ENCODE results near the gene NRXN3. TPM values are rescaled to one million over a fixed set of nuclear protein-coding genes. Genes with fewer than 3 reads are reported as not detected.

Gene NRXN3
- total RNA-seq, 2 experiments from 2014 or later: not detected

- Histone ChIP-seq H3K36me3 (ENCODE audit: insufficient read depth, low read length) (no peaks in the 10 kb centered on the region), H3K4me3 (ENCODE audit: low read depth, low read length, poor library complexity, severe bottlenecking) (no peak overlapping the region), H3K4me2 (ENCODE audit: low read length) (no peak overlapping the region), H3K9me2 (ENCODE audit: insufficient read depth, low read length) (no peaks in the 10 kb centered on the region), H3K4me1 (ENCODE audit: insufficient read depth, low read length, poor library complexity, severe bottlenecking) (no peaks in the 10 kb centered on the region), H2AFZ (ENCODE audit: low read length) (no peak overlapping the region), H3K9me3 (ENCODE audit: low read length) (no peaks in the 10 kb centered on the region), H3K79me2 (ENCODE audit: insufficient read depth, low read depth, low read length) (no peaks in the 10 kb centered on the region), H3K27ac (ENCODE audit: low read depth, low read length, poor library complexity, severe bottlenecking) (no peak overlapping the region), H4K20me1 (ENCODE audit: insufficient read depth, low read length) (no peaks in the 10 kb centered on the region)
- BruUV-seq (replicated peaks): no TSS peak
- ChIA-PET POLR2A (interaction anchor here (0.6 to 1.1 kb wide), 2 partner anchors 36 to 194 kb away, joined by 3 to 4 read pairs; no protein-coding TSS in a partner anchor), CTCF (ENCODE audit: unreplicated experiment) (no interaction called here)
- no peak for DNase-seq (ENCODE audit: low spot score)
- intact Hi-C loops (cut with micrococcal nuclease; ENCODE audit: unreplicated experiment): no loop called here
- TF ChIP-seq EZH2phosphoT487 (IDR thresholded peaks at IDR 0.05; ENCODE audit: borderline replicate concordance, low read depth, low read length) (no peak), CTCF (conservative IDR thresholded peaks at IDR 0.05; ENCODE audit: low read length) (no peak)
Observed at GRCh38 chr14:79841433-79841832, 1671.3 kb downstream of the NRXN3 start.

GRCh38 chr14:79842270-79842669, 1672.1 kb downstream of the NRXN3 start:
- Histone ChIP-seq H3K9me3 (ENCODE audit: low read length) (no peaks in the 10 kb centered on the region), H3K4me2 (ENCODE audit: low read length) (no peak overlapping the region), H4K20me1 (ENCODE audit: insufficient read depth, low read length) (no peaks in the 10 kb centered on the region), H3K36me3 (ENCODE audit: insufficient read depth, low read length) (no peaks in the 10 kb centered on the region), H3K4me1 (ENCODE audit: insufficient read depth, low read length, poor library complexity, severe bottlenecking) (no peaks in the 10 kb centered on the region), H3K27ac (ENCODE audit: low read depth, low read length, poor library complexity, severe bottlenecking) (no peak overlapping the region), H2AFZ (ENCODE audit: low read length) (no peak overlapping the region), H3K79me2 (ENCODE audit: insufficient read depth, low read depth, low read length) (no peaks in the 10 kb centered on the region), H3K4me3 (ENCODE audit: low read depth, low read length, poor library complexity, severe bottlenecking) (no peak overlapping the region), H3K9me2 (ENCODE audit: insufficient read depth, low read length) (no peaks in the 10 kb centered on the region)
- BruUV-seq (replicated peaks): no TSS peak
- CTCF ChIA-PET (ENCODE audit: unreplicated experiment): interaction anchor here (0.5 kb wide), 1 partner anchor 13 kb away, joined by 3 read pairs; no protein-coding TSS in a partner anchor
- intact Hi-C loops (cut with micrococcal nuclease; ENCODE audit: unreplicated experiment): no loop called here
- TF ChIP-seq CTCF (conservative IDR thresholded peaks at IDR 0.05; ENCODE audit: low read length) (no peak), EZH2phosphoT487 (IDR thresholded peaks at IDR 0.05; ENCODE audit: borderline replicate concordance, low read depth, low read length) (no peak)
- no peak for DNase-seq (ENCODE audit: low spot score)
- POLR2A ChIA-PET: no interaction called here

- no peaks in the 10 kb centered on the region for H3K4me1 ChIP-seq (ENCODE audit: insufficient read depth, low read length, poor library complexity, severe bottlenecking)
- H3K4me2 ChIP-seq (ENCODE audit: low read length): no peak overlapping the region
- no peaks in the 10 kb centered on the region for H3K79me2 ChIP-seq (ENCODE audit: insufficient read depth, low read depth, low read length)
- H2AFZ ChIP-seq (ENCODE audit: low read length): no peak overlapping the region
- ChIA-PET POLR2A (interaction anchor here (0.6 kb wide), 1 partner anchor 1029 kb away, joined by 5 read pairs; no protein-coding TSS in a partner anchor), CTCF (ENCODE audit: unreplicated experiment) (no interaction called here)
- BruUV-seq (replicated peaks): no TSS peak
- no peaks in the 10 kb centered on the region for H3K9me2 ChIP-seq (ENCODE audit: insufficient read depth, low read length)
- no peaks in the 10 kb centered on the region for H3K36me3 ChIP-seq (ENCODE audit: insufficient read depth, low read length)
- no peak for TF ChIP-seq EZH2phosphoT487 (IDR thresholded peaks at IDR 0.05; ENCODE audit: borderline replicate concordance, low read depth, low read length)
- H3K9me3 ChIP-seq (ENCODE audit: low read length): no peaks in the 10 kb centered on the region
- intact Hi-C loops (cut with micrococcal nuclease; ENCODE audit: unreplicated experiment): no loop called here
- no peaks in the 10 kb centered on the region for H4K20me1 ChIP-seq (ENCODE audit: insufficient read depth, low read length)
- H3K4me3 ChIP-seq (ENCODE audit: low read depth, low read length, poor library complexity, severe bottlenecking): no peak overlapping the region
- H3K27ac ChIP-seq (ENCODE audit: low read depth, low read length, poor library complexity, severe bottlenecking): no peak overlapping the region
- DNase-seq (ENCODE audit: low spot score): no peak
Observed at GRCh38 chr14:79852950-79853744, 1683.0 kb downstream of the NRXN3 start.
